ENCODE results near the gene PPP3CA.

Gene PPP3CA

GRCh38 chr4:100986360-100986868 is 360.9 kb downstream of the PPP3CA start:
- no peak for DNase-seq (ENCODE audit: insufficient read length, low spot score)
- TF ChIP-seq PAX5 (IDR thresholded peaks at IDR 0.05; ENCODE audit: insufficient read depth, low read length, severe bottlenecking) (no peak), POU2F2 (IDR thresholded peaks at IDR 0.05; ENCODE audit: low read depth, low read length) (no peak), SPI1 (IDR thresholded peaks at IDR 0.05; ENCODE audit: low read depth, low read length) (no peak), POLR2AphosphoS5 (IDR thresholded peaks at IDR 0.05; ENCODE audit: low read depth, low read length) (no peak), POLR2A (IDR thresholded peaks at IDR 0.05; ENCODE audit: low read depth, low read length) (no peak), TAF1 (IDR thresholded peaks at IDR 0.05; ENCODE audit: low read depth, low read length) (no peak)
- FAIRE-seq: no peak

DNA sequence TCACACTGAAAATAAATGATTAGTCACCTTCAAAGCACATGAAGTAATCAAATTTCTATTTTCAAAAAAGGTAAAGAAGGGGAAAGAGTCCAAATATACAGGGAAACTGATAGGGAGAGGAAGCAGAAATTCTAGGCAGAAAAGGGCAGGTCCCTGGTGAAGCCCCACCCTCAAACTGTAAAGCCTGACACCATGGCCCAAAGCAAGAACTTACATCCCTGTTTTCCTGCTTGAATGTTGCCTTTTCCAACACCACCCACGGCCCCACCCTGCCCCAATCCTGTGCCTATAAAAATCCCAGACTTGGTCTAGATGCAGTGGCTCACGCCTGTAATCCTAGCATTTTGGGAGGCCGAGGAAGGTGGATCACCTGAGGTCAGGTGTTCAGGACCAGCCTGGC is 361.8 kb downstream of the PPP3CA start:
- FAIRE-seq (no peak), DNase-seq (ENCODE audit: insufficient read length, low spot score) (no peak)
- no peak for TF ChIP-seq POU2F2 (IDR thresholded peaks at IDR 0.05; ENCODE audit: low read depth, low read length)
- TF ChIP-seq POLR2AphosphoS5 (IDR thresholded peaks at IDR 0.05; ENCODE audit: low read depth, low read length): no peak
- no peak for TF ChIP-seq PAX5 (IDR thresholded peaks at IDR 0.05; ENCODE audit: insufficient read depth, low read length, severe bottlenecking)
- TF ChIP-seq TAF1 (IDR thresholded peaks at IDR 0.05; ENCODE audit: low read depth, low read length): no peak
- no peak for TF ChIP-seq POLR2A (IDR thresholded peaks at IDR 0.05; ENCODE audit: low read depth, low read length)
- no peak for TF ChIP-seq SPI1 (IDR thresholded peaks at IDR 0.05; ENCODE audit: low read depth, low read length)

DNA sequence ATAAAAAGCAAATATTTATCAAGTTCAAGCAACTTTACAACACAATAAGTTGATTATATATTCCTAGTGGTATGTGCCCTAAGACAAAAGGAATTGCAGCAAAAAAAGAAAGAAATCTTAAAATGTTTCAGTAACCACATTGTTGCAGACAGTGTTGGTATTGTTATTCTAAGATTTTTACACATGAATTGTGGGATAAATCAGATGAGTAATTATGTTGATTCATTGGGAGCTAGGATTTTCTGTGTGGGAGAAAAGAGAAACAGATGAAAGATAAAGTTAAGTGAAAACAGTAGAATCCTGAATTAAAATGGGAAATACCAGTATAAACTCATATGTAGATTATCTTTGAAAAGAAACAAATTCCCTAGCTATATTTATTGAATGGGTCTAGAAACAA is 362.4 kb downstream of the PPP3CA start:
- TF ChIP-seq POLR2AphosphoS5 (IDR thresholded peaks at IDR 0.05; ENCODE audit: low read depth, low read length) (no peak), PAX5 (IDR thresholded peaks at IDR 0.05; ENCODE audit: insufficient read depth, low read length, severe bottlenecking) (no peak), TAF1 (IDR thresholded peaks at IDR 0.05; ENCODE audit: low read depth, low read length) (no peak), POLR2A (IDR thresholded peaks at IDR 0.05; ENCODE audit: low read depth, low read length) (no peak), POU2F2 (IDR thresholded peaks at IDR 0.05; ENCODE audit: low read depth, low read length) (no peak), SPI1 (IDR thresholded peaks at IDR 0.05; ENCODE audit: low read depth, low read length) (no peak)
- no peak for FAIRE-seq
- no peak for DNase-seq (ENCODE audit: insufficient read length, low spot score)

- DNase-seq (ENCODE audit: insufficient read length, low spot score) (no peak), FAIRE-seq (no peak)
- TF ChIP-seq SPI1 (IDR thresholded peaks at IDR 0.05; ENCODE audit: low read depth, low read length) (no peak), TAF1 (IDR thresholded peaks at IDR 0.05; ENCODE audit: low read depth, low read length) (no peak)
Measured at GRCh38 chr4:100983426-100983825, 363.9 kb downstream of the PPP3CA start.

DNA sequence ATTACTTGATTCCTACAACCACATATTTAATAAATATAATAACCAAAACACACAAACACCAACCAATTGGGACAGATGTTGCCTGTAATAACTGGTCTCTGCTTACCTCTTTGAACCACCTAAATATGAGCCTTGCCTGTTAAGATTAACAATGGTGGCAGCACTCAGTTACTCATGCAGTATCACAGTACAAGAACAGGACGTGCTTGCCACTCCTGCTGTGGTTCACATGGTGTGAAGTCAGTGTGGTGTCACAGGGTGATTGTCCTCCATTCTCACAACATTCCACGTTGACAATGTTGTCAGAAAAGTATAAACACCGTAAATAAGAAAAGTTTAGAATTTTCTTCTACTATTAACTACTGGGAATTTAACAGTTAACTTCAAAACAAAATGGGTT is 365.0 kb downstream of the PPP3CA start:
- FAIRE-seq (peak; percentile 31), DNase-seq (ENCODE audit: insufficient read length, low spot score) (no peak)
- TF ChIP-seq SPI1 (IDR thresholded peaks at IDR 0.05; ENCODE audit: low read depth, low read length) (no peak), PAX5 (IDR thresholded peaks at IDR 0.05; ENCODE audit: insufficient read depth, low read length, severe bottlenecking) (no peak), POLR2A (IDR thresholded peaks at IDR 0.05; ENCODE audit: low read depth, low read length) (no peak), TAF1 (IDR thresholded peaks at IDR 0.05; ENCODE audit: low read depth, low read length) (no peak), POU2F2 (IDR thresholded peaks at IDR 0.05; ENCODE audit: low read depth, low read length) (no peak), POLR2AphosphoS5 (IDR thresholded peaks at IDR 0.05; ENCODE audit: low read depth, low read length) (no peak)

- no peak for TF ChIP-seq POU2F2 (IDR thresholded peaks at IDR 0.05; ENCODE audit: low read depth, low read length)
- no peak for TF ChIP-seq PAX5 (IDR thresholded peaks at IDR 0.05; ENCODE audit: insufficient read depth, low read length, severe bottlenecking)
- TF ChIP-seq POLR2AphosphoS5 (IDR thresholded peaks at IDR 0.05; ENCODE audit: low read depth, low read length): no peak
- no peak for TF ChIP-seq SPI1 (IDR thresholded peaks at IDR 0.05; ENCODE audit: low read depth, low read length)
- TF ChIP-seq POLR2A (IDR thresholded peaks at IDR 0.05; ENCODE audit: low read depth, low read length): no peak
- no peak for TF ChIP-seq TAF1 (IDR thresholded peaks at IDR 0.05; ENCODE audit: low read depth, low read length)
- DNase-seq (ENCODE audit: insufficient read length, low spot score) (no peak), FAIRE-seq (no peak)
Measured at GRCh38 chr4:100981447-100982204, 365.7 kb downstream of the PPP3CA start.

DNA sequence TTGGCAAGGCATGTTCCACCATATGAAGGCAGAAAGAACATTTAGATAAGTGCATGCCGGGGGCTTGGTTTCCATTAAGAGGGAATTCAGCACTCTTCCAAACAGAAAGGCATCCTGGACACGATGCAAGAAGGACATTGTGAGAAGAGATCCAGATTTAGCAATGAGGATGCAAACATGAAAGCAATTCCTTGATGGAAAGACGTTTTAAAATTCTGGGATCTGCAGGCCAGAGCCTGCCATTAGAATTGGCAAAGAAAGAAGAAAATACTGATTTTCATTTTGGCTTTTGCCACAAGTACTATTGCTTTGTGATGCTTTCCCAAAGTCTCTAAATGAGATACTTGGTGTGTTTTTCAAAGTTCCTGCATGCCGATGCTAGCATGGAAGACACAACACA is 367.6 kb downstream of the PPP3CA start:
- TF ChIP-seq POLR2A (IDR thresholded peaks at IDR 0.05; ENCODE audit: low read depth, low read length) (no peak), POLR2AphosphoS5 (IDR thresholded peaks at IDR 0.05; ENCODE audit: low read depth, low read length) (no peak), TAF1 (IDR thresholded peaks at IDR 0.05; ENCODE audit: low read depth, low read length) (no peak), PAX5 (IDR thresholded peaks at IDR 0.05; ENCODE audit: insufficient read depth, low read length, severe bottlenecking) (no peak), POU2F2 (IDR thresholded peaks at IDR 0.05; ENCODE audit: low read depth, low read length) (no peak), SPI1 (IDR thresholded peaks at IDR 0.05; ENCODE audit: low read depth, low read length) (no peak)
- DNase-seq (ENCODE audit: insufficient read length, low spot score) (no peak), FAIRE-seq (no peak)

DNA sequence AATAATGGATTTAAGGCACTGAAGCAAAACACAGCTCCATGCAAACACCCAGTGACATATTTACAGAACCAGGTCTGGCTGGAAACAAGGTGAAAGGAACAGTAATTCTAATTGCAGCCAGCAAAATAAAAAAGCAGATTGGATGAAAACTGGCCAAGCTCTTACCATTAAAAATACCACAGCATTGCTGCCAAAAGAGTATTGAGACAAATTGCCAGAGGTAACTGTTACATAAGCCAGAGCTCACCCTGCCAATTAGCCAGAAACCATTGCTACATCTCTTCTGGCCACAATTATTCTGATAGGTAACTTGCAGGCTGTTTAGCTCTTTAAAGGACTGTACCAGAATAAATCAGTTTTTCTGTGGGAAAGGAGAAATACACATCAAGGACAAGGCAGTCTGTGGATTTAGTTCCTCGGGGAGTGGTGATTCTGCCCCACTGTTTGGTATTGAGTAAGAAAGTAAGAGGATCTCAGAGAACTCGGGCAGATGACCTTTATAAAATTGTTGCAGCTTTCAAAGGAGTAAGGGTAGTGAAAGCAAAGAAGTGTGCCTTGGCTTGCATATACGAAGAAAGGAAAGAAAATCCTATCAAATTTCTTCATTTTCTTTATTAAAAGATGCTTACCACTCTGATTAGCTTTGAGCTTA is 369.5 kb downstream of the PPP3CA start:
- no peak for FAIRE-seq
- TF ChIP-seq POLR2AphosphoS5 (IDR thresholded peaks at IDR 0.05; ENCODE audit: low read depth, low read length): no peak
- TF ChIP-seq POLR2A (IDR thresholded peaks at IDR 0.05; ENCODE audit: low read depth, low read length): no peak
- TF ChIP-seq POU2F2 (IDR thresholded peaks at IDR 0.05; ENCODE audit: low read depth, low read length): no peak
- TF ChIP-seq SPI1 (IDR thresholded peaks at IDR 0.05; ENCODE audit: low read depth, low read length): no peak
- no peak for TF ChIP-seq PAX5 (IDR thresholded peaks at IDR 0.05; ENCODE audit: insufficient read depth, low read length, severe bottlenecking)
- no peak for TF ChIP-seq TAF1 (IDR thresholded peaks at IDR 0.05; ENCODE audit: low read depth, low read length)
- DNase-seq (ENCODE audit: insufficient read length, low spot score): no peak

DNA sequence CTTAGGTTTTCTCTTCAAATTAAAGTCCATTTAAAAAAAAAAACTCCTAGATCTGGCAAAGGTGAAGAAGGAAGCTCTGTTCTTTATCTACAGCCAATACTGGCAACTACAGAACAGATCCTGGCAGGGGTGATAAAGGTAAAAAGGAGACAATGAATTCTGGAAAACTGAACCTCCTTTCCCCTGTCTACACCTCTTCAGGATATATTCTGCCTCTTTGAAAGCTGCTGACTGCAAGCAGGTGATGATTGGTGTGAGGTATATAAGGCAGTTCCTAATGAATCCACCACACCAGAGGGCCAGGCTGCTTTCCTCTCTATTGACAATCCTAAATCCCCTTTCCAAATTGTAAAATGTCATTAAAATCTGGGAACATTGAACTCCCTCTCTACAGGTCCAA is 370.1 kb downstream of the PPP3CA start:
- DNase-seq (ENCODE audit: insufficient read length, low spot score) (no peak), FAIRE-seq (no peak)
- TF ChIP-seq POLR2A (IDR thresholded peaks at IDR 0.05; ENCODE audit: low read depth, low read length): no peak
- no peak for TF ChIP-seq POU2F2 (IDR thresholded peaks at IDR 0.05; ENCODE audit: low read depth, low read length)
- no peak for TF ChIP-seq TAF1 (IDR thresholded peaks at IDR 0.05; ENCODE audit: low read depth, low read length)
- no peak for TF ChIP-seq PAX5 (IDR thresholded peaks at IDR 0.05; ENCODE audit: insufficient read depth, low read length, severe bottlenecking)
- no peak for TF ChIP-seq POLR2AphosphoS5 (IDR thresholded peaks at IDR 0.05; ENCODE audit: low read depth, low read length)
- TF ChIP-seq SPI1 (IDR thresholded peaks at IDR 0.05; ENCODE audit: low read depth, low read length): no peak
